ENCODE measurements around the gene TCF4.

GRCh38 chr18:55173291-55173690 lies 414.7 kb downstream of the TCF4 start:
- TF ChIP-seq CTCF (conservative IDR thresholded peaks at IDR 0.05; ENCODE audit: low read depth, low read length) (no peak), EZH2phosphoT487 (IDR thresholded peaks at IDR 0.05; ENCODE audit: borderline replicate concordance, low read length) (no peak), EZH2 (IDR thresholded peaks at IDR 0.05; ENCODE audit: low read length, unreplicated experiment) (no peak)
